Measurements from ENCODE around the gene C4orf50.

Gene C4orf50

GRCh38 chr4:6052679-6053078 is 34.4 kb upstream of the C4orf50 start:
- H3F3A ChIP-seq (ENCODE audit: insufficient read depth, low read length): no peaks in the 10 kb centered on the region
- H3K4me1 ChIP-seq (ENCODE audit: insufficient read depth, low read length, severe bottlenecking): no peaks in the 10 kb centered on the region

GRCh38 chr4:6050551-6050950 is 32.3 kb upstream of the C4orf50 start:
- Histone ChIP-seq H3K9me3 (ENCODE audit: low read length) (no peaks in the 10 kb centered on the region), H3K79me2 (ENCODE audit: insufficient read depth, low read length) (no peaks in the 10 kb centered on the region), H3K9me2 (ENCODE audit: low read depth, low read length) (no peaks in the 10 kb centered on the region), H3F3A (ENCODE audit: insufficient read depth, low read length) (no peaks in the 10 kb centered on the region), H4K20me1 (ENCODE audit: insufficient read depth, low read length) (no peaks in the 10 kb centered on the region), H3K36me3 (ENCODE audit: insufficient read depth, low read length) (no peaks in the 10 kb centered on the region), H3K4me1 (ENCODE audit: insufficient read depth, low read length, severe bottlenecking) (no peaks in the 10 kb centered on the region), H3K4me2 (ENCODE audit: low read length) (no peak overlapping the region), H3K4me3 (ENCODE audit: low read depth, low read length, poor library complexity, severe bottlenecking) (no peak overlapping the region), H2AFZ (ENCODE audit: low read length) (no peak overlapping the region), H3K9ac (ENCODE audit: low read length) (no peak overlapping the region), H3K27ac (ENCODE audit: low read depth, low read length, poor library complexity, severe bottlenecking) (no peak overlapping the region), H3K27me3 (ENCODE audit: insufficient read depth, low read length) (no peaks in the 10 kb centered on the region)
- TF ChIP-seq EZH2 (IDR thresholded peaks at IDR 0.05; ENCODE audit: borderline replicate concordance, low read length) (no peak), CTCF (IDR thresholded peaks at IDR 0.05; ENCODE audit: low read length) (no peak)

More at GRCh38 chr4:6052679-6053078, 34.4 kb upstream of the C4orf50 start:
- Histone ChIP-seq H3K9me2 (ENCODE audit: low read depth, low read length) (no peaks in the 10 kb centered on the region), H3K79me2 (ENCODE audit: insufficient read depth, low read length) (no peaks in the 10 kb centered on the region), H3K27me3 (ENCODE audit: insufficient read depth, low read length) (no peaks in the 10 kb centered on the region), H4K20me1 (ENCODE audit: insufficient read depth, low read length) (no peaks in the 10 kb centered on the region), H2AFZ (ENCODE audit: low read length) (no peak overlapping the region), H3K9ac (ENCODE audit: low read length) (no peak overlapping the region), H3K9me3 (ENCODE audit: low read length) (no peaks in the 10 kb centered on the region), H3K27ac (ENCODE audit: low read depth, low read length, poor library complexity, severe bottlenecking) (no peak overlapping the region), H3K4me3 (ENCODE audit: low read depth, low read length, poor library complexity, severe bottlenecking) (no peak overlapping the region), H3K36me3 (ENCODE audit: insufficient read depth, low read length) (no peaks in the 10 kb centered on the region), H3K4me2 (ENCODE audit: low read length) (no peak overlapping the region)
- TF ChIP-seq EZH2 (IDR thresholded peaks at IDR 0.05; ENCODE audit: borderline replicate concordance, low read length) (no peak), CTCF (IDR thresholded peaks at IDR 0.05; ENCODE audit: low read length) (no peak)

GRCh38 chr4:6049985-6050384 is 31.8 kb upstream of the C4orf50 start:
- Histone ChIP-seq H3K4me2 (ENCODE audit: low read length) (no peak overlapping the region), H3K36me3 (ENCODE audit: insufficient read depth, low read length) (no peaks in the 10 kb centered on the region), H4K20me1 (ENCODE audit: insufficient read depth, low read length) (no peaks in the 10 kb centered on the region), H3K9ac (ENCODE audit: low read length) (no peak overlapping the region), H3K79me2 (ENCODE audit: insufficient read depth, low read length) (no peaks in the 10 kb centered on the region), H2AFZ (ENCODE audit: low read length) (no peak overlapping the region), H3K9me2 (ENCODE audit: low read depth, low read length) (no peaks in the 10 kb centered on the region), H3K27ac (ENCODE audit: low read depth, low read length, poor library complexity, severe bottlenecking) (no peak overlapping the region), H3K27me3 (ENCODE audit: insufficient read depth, low read length) (no peaks in the 10 kb centered on the region), H3K9me3 (ENCODE audit: low read length) (no peaks in the 10 kb centered on the region), H3F3A (ENCODE audit: insufficient read depth, low read length) (no peaks in the 10 kb centered on the region), H3K4me1 (ENCODE audit: insufficient read depth, low read length, severe bottlenecking) (no peaks in the 10 kb centered on the region), H3K4me3 (ENCODE audit: low read depth, low read length, poor library complexity, severe bottlenecking) (no peak overlapping the region)
- no peak for TF ChIP-seq EZH2 (IDR thresholded peaks at IDR 0.05; ENCODE audit: borderline replicate concordance, low read length)
- no peak for TF ChIP-seq CTCF (IDR thresholded peaks at IDR 0.05; ENCODE audit: low read length)

Measured in OCI-LY1 (cell line).